Loucy (cell line): Measurements from ENCODE around the gene TECRL.

Experiments
- EZH2phosphoT487 ChIP-seq: fragments of 200-600 bp; IDR thresholded peaks from 2 replicates; pipeline ENCODE4 v1.6.1; 2018; ENCODE audit warnings: antibody characterized with exemption, mild to moderate bottlenecking, moderate library complexity, borderline replicate concordance
- TF ChIP-seq, protein P1 (sequence below): fragments of 200-600 bp; sonication (generic); conservative IDR thresholded peaks from 2 replicates; pipeline ENCODE4 v1.5.1; 2014; ENCODE audit warnings: mild to moderate bottlenecking, antibody characterized with exemption, low read length

DNA sequence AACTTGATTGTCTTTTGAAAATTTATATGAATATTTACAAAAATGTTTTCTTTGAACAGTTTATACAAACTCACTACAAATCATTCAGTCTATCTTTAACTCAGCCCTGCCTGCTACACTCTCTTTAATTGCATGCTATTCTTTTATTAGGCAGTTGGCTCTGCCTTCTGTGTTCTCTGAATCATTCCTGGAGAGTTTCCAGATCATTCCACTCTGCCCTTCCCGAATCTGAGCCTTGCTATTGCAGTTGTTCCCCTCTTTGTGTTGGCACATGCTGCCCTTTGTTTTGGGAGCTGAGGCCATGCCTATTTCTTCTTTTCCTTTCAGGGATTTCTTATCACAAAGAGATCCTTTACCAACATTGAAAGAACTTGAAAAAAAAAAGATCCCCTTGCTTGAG lies 8.7 kb upstream of the TECRL start:
- TF ChIP-seq, protein P1, sequence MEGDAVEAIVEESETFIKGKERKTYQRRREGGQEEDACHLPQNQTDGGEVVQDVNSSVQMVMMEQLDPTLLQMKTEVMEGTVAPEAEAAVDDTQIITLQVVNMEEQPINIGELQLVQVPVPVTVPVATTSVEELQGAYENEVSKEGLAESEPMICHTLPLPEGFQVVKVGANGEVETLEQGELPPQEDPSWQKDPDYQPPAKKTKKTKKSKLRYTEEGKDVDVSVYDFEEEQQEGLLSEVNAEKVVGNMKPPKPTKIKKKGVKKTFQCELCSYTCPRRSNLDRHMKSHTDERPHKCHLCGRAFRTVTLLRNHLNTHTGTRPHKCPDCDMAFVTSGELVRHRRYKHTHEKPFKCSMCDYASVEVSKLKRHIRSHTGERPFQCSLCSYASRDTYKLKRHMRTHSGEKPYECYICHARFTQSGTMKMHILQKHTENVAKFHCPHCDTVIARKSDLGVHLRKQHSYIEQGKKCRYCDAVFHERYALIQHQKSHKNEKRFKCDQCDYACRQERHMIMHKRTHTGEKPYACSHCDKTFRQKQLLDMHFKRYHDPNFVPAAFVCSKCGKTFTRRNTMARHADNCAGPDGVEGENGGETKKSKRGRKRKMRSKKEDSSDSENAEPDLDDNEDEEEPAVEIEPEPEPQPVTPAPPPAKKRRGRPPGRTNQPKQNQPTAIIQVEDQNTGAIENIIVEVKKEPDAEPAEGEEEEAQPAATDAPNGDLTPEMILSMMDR: no peak
- no peak for TF ChIP-seq EZH2phosphoT487
